Right lobe of liver (tissue), 6 donors: ENCODE data around the gene ARRB1. TPM values are rescaled to one million over a fixed set of nuclear protein-coding genes. Genes with fewer than 3 reads are reported as not detected.

Experiments
- ATAC-seq, 4 donors: fragments of 200-7000 bp; cut with Tn5 transposase; one replicate each; pipeline ENCODE4 v1.9.1; 2020; ENCODE audit warnings: mild to moderate bottlenecking in 4 of 4, moderate library complexity in 4 of 4
- DNase-seq, 3 donors: peaks; one replicate each; pipeline ENCODE4 v3.0.0-alpha.2; 2020
- H3K27ac ChIP-seq, 3 donors: fragments of 200-600 bp; one replicate each; pipeline ENCODE4 v1.8.0; 2022
- H3K27me3 ChIP-seq, 2 donors: fragments of 200-600 bp; one replicate each; pipeline ENCODE4 v1.8.0; 2022
- H3K36me3 ChIP-seq, 4 donors: fragments of 200-600 bp; sonication (generic) in 1 of 4; one replicate each; pipeline versions ENCODE4 v1.5.1 to v1.8.0; 2017 to 2022; ENCODE audit warnings: control low read depth in 1 of 4
- H3K4me1 ChIP-seq, 4 donors: fragments of 200-600 bp; sonication (generic) in 1 of 4; one replicate each; pipeline versions ENCODE4 v1.5.1 to v1.8.0; 2017 to 2022; ENCODE audit warnings: control low read depth in 1 of 4
- H3K4me3 ChIP-seq, 3 donors: fragments of 200-600 bp; one replicate each; pipeline ENCODE4 v1.8.0; 2022
- H3K9me3 ChIP-seq, 4 donors: fragments of 200-600 bp; sonication (generic) in 1 of 4; one replicate each; pipeline versions ENCODE4 v1.5.1 to v1.8.0; 2017 to 2022; ENCODE audit warnings: control low read depth in 1 of 4
- POLR2A ChIP-seq: fragments of 450-650 bp; IDR thresholded peaks from one replicate; pipeline ENCODE4 v1.6.1; 2017; ENCODE audit warnings: antibody characterized with exemption, mild to moderate bottlenecking
- WGBS: methylation state at CpG from one replicate; pipeline ENCODE4 v1.1.6; 2018; ENCODE audit warnings: low coverage, low lambda C conversion rate; ENCODE audit not compliant: insufficient coverage; ENCODE audit errors: missing lambda C conversion rate; 5-methylcytosine and 5-hydroxymethylcytosine counted together
- intact Hi-C, 2 donors: fragments of 100-400 bp; cut with DNase I; formaldehyde crosslinking; loops; one replicate each; pipeline versions ENCODE4 v1.11.2 to v1.14.1; 2022
- total RNA-seq, 6 experiments: library from RNA; depleted of rRNA in 2 of 6; stranded (reverse); fragments of >200 nt in 2 of 6; fragmentation: NEBNext Ultra II Directional in 3 of 6; extraction: Animal tissue kit (Norgen Biotek cat#: 25700) in 3 of 6; gene quantifications; one replicate each; pipeline versions ENCODE4 v1.1.0 to v1.2.4, GENCODE V29; 2016 to 2023
- TF ChIP-seq, protein P1 (sequence below), 4 donors: fragments of 200-600 bp in 3 of 4; fragments of 450-650 bp in 1 of 4; IDR thresholded peaks; one replicate each; pipeline versions ENCODE4 v1.5.1 to v1.8.0; 2016 to 2022; ENCODE audit warnings: antibody characterized with exemption in 4 of 4, mild to moderate bottlenecking in 2 of 4
- donor health status: DM: no; HTN: yes; CAD: no.
- donor health status: DM: no; HTN: no; CAD: no.
- donor health status: DM: no; HTN: no; CAD: no.
- donor health status: DM: no; HTN: yes; CAD: no.
- donor health status: DM: no; HTN: yes; CAD: no.

The ARRB1 gene
- total RNA-seq, 6 experiments from 2014 or later = 8.6 to 26.4 (median 24.5) TPM

DNA sequence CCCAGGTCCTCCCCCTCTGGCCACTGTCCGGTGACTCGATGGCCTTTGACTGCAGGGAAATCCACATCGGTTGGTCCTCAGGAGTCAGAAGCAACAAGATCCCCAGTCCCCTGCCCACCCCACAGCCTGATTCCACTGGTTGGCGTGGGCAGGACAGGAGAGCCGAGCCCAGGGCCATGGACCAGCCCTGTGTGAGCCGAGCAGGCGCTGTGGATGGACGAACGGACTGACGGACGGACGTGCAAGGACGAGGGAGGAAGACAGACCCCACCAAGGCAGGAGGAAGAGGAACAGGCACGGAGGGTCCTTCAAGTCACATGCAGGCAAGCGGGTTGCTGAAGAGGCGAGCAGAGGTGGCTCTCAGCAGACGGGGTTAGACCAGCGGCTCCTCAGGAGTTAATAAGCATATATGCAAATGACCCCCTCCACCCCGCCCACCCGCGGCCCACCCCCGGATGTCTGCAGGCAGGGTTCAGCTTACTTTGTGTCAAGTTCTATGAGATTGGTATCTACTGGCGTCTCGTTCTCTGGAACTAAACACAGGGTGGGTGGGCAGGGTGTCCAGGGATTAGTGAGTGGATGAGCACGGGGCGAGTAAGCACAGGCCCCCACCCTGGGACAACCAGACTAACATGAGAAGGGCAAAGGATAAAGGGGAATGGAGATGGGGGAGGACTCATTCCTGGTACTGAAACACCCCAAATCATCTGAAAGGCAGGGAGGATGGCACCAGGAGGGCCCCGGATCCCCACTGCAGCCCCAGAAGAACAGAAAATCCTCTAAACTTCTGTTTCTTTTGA lies 84.1 kb downstream of the ARRB1 start:
- no peak for ATAC-seq
- 74% methylated on average over 9 of the region's 27 CpGs for WGBS
- H3K27me3 ChIP-seq = no peaks in the 10 kb centered on the region
- intact Hi-C loops = no loop called here
- no peaks in the 10 kb centered on the region for H3K4me1 ChIP-seq
- no peak overlapping the region for H3K4me3 ChIP-seq
- H3K36me3 ChIP-seq = peaks cover 0 to 4% (median 0%) of the 10 kb centered on the region in 4 donors
- no peaks in the 10 kb centered on the region for H3K9me3 ChIP-seq
- DNase-seq = peak in 2 of 3 donors; percentile 36 to 54
- TF ChIP-seq, protein P1, sequence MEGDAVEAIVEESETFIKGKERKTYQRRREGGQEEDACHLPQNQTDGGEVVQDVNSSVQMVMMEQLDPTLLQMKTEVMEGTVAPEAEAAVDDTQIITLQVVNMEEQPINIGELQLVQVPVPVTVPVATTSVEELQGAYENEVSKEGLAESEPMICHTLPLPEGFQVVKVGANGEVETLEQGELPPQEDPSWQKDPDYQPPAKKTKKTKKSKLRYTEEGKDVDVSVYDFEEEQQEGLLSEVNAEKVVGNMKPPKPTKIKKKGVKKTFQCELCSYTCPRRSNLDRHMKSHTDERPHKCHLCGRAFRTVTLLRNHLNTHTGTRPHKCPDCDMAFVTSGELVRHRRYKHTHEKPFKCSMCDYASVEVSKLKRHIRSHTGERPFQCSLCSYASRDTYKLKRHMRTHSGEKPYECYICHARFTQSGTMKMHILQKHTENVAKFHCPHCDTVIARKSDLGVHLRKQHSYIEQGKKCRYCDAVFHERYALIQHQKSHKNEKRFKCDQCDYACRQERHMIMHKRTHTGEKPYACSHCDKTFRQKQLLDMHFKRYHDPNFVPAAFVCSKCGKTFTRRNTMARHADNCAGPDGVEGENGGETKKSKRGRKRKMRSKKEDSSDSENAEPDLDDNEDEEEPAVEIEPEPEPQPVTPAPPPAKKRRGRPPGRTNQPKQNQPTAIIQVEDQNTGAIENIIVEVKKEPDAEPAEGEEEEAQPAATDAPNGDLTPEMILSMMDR (IDR thresholded peaks at IDR 0.05) = no peak
- TF ChIP-seq POLR2A = no peak
- H3K27ac ChIP-seq = no peak overlapping the region

GRCh38 chr11:75265851-75266531 lies 85.5 kb downstream of the ARRB1 start:
- ATAC-seq (peak in 1 of 4 donors; percentile 6), DNase-seq (peak in 2 of 3 donors; percentile 43 to 53)
- Histone ChIP-seq H3K36me3 (peaks cover 0 to 4% (median 0%) of the 10 kb centered on the region in 4 donors), H3K4me3 (no peak overlapping the region), H3K27ac (no peak overlapping the region), H3K4me1 (no peaks in the 10 kb centered on the region), H3K27me3 (no peaks in the 10 kb centered on the region), H3K9me3 (no peaks in the 10 kb centered on the region)
- 52% methylated on average over 7 of the region's 17 CpGs for WGBS
- TF ChIP-seq, protein P1 (IDR thresholded peaks at IDR 0.05) = no peak
- TF ChIP-seq POLR2A = no peak
- intact Hi-C loops = no loop called here

GRCh38 chr11:75264971-75265370 lies 86.5 kb downstream of the ARRB1 start:
- Histone ChIP-seq H3K4me3 (no peak overlapping the region), H3K27ac (no peak overlapping the region), H3K27me3 (no peaks in the 10 kb centered on the region), H3K4me1 (no peaks in the 10 kb centered on the region), H3K36me3 (peaks cover 0 to 4% (median 0%) of the 10 kb centered on the region in 4 donors), H3K9me3 (no peaks in the 10 kb centered on the region)
- WGBS = 41% methylated on average over 2 of the region's 6 CpGs
- intact Hi-C loops = no loop called here
- DNase-seq (peak in 2 of 3 donors; percentile 37 to 49), ATAC-seq (no peak)
- TF ChIP-seq, protein P1 (IDR thresholded peaks at IDR 0.05) = no peak
- TF ChIP-seq POLR2A = no peak

DNA sequence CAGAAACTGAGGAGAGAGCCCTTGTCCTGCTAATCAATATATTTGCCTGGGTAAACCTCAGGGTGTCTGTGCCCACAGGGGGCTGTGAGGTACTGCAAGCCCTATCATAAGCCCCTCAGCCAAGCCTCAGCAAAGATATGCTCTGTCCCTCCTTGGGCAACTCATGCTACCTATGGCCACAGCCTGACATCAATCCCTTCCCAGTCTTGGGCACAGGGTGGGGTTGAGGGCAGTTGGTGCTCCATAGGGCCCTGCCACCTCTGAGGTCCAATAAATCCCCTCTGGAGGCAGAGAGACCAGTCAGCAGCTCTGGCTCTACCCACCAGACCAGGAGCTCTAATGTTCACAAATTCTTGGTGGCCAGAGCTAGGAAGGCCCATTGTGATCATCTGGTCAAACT lies 87.1 kb downstream of the ARRB1 start:
- no peaks in the 10 kb centered on the region for H3K9me3 ChIP-seq
- peak in 2 of 3 donors; percentile 30 for DNase-seq
- H3K27me3 ChIP-seq = no peaks in the 10 kb centered on the region
- intact Hi-C loops = no loop called here
- no peaks in the 10 kb centered on the region for H3K4me1 ChIP-seq
- H3K27ac ChIP-seq = no peak overlapping the region
- H3K4me3 ChIP-seq = no peak overlapping the region
- TF ChIP-seq, protein P1 (IDR thresholded peaks at IDR 0.05) = no peak
- TF ChIP-seq POLR2A = no peak
- ATAC-seq = peak in 1 of 4 donors; percentile 1
- peaks cover 0 to 4% (median 0%) of the 10 kb centered on the region in 4 donors for H3K36me3 ChIP-seq
